ENCODE results near the gene ANXA11.
"Not testable (repeated sequence)": the region's sequence is repeated elsewhere in the genome, so short reads cannot be mapped to it uniquely, and the experiment has no call there.

DNA sequence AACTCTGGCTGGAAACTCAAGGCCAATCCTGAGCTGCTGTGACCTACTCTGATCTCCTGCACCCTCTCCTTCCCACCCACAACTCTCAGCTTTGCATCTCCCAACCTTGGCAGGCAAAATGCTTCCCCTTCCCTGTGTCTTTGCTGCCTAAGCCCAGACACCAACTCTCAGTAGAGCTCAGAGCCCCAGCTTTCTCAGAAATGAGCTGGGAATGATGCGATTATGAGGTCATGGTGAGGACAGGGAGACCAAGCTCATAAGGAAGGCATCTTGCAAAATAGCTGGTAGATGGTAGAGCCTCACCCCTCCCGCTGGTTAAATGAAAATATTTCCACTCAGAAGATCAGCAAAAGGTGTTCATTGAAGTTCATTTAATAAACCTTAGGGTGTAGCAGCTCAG is 49.4 kb upstream of the ANXA11 start:
- TF ChIP-seq, protein P1, sequence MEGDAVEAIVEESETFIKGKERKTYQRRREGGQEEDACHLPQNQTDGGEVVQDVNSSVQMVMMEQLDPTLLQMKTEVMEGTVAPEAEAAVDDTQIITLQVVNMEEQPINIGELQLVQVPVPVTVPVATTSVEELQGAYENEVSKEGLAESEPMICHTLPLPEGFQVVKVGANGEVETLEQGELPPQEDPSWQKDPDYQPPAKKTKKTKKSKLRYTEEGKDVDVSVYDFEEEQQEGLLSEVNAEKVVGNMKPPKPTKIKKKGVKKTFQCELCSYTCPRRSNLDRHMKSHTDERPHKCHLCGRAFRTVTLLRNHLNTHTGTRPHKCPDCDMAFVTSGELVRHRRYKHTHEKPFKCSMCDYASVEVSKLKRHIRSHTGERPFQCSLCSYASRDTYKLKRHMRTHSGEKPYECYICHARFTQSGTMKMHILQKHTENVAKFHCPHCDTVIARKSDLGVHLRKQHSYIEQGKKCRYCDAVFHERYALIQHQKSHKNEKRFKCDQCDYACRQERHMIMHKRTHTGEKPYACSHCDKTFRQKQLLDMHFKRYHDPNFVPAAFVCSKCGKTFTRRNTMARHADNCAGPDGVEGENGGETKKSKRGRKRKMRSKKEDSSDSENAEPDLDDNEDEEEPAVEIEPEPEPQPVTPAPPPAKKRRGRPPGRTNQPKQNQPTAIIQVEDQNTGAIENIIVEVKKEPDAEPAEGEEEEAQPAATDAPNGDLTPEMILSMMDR (IDR thresholded peaks at IDR 0.05; ENCODE audit: low read length): not testable (repeated sequence)
- TF ChIP-seq EZH2 (IDR thresholded peaks at IDR 0.05; ENCODE audit: borderline replicate concordance, low read length): not testable (repeated sequence)

Measured in OCI-LY1 (cell line).